GM19467 (cell line): ENCODE data around the gene ABCB6.
A peak's percentile ranks its signal among the peaks of the same experiment; 100 is the strongest.

Experiments used
- ATAC-seq: cut with Tn5 transposase; IDR thresholded peaks from one replicate; pipeline ENCODE4 v1.9.1; 2021; ENCODE audit warnings: mild to moderate bottlenecking, moderate library complexity; ENCODE audit not compliant: unreplicated experiment

Gene ABCB6

GRCh38 chr2:219171231-219171651, 47.5 kb downstream of the ABCB6 start:
- no peak for ATAC-seq

- ATAC-seq = no peak
Measured at GRCh38 chr2:219169930-219170654, 48.7 kb downstream of the ABCB6 start, which contains the start of gene SLC23A3. Gene SLC23A3 (minus strand): TSS chr2:219170029. CDS start chr2:219169984, 45 bp downstream.

GRCh38 chr2:219168932-219169331, 49.8 kb downstream of the ABCB6 start:
- no peak for ATAC-seq

DNA sequence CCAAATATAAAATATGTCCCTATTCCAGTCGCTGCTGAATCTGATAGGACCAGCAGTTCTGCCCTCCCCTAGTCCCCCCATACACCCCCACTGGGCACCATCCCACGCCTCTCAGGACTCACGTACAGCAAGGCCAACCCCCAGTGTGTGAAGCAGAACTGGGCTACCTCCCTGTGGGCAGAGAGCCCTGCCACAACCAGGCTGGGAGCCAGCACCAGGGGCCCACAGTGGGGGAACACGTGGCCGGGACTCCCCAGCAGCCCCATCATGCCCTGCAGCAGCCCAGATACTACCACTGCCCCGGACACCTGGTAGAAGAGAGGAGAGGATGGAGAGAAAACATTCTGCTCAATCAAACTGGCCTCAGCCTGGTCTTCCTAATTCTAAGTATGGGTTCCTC, 50.2 kb downstream of the ABCB6 start:
- ATAC-seq = no peak

DNA sequence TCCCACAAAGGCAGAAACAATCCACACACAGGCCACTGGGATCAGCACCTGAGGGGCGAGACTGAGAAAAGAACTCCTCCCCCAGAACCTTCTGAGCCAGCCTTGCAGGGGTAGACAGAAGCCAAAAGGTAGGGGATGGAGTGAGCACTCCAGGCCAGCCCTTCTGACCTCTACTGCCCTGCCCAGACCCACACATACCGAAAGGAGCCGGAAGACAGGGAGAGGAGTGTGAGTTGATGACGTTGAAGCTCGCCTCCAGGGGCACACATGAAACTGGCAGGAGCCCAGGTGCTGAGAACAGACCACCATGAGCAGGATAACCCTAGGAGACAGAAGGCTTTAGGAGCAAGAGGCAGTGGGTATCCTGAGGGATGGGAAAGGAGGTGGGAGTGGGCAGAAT, 50.8 kb downstream of the ABCB6 start:
- ATAC-seq = no peak

DNA sequence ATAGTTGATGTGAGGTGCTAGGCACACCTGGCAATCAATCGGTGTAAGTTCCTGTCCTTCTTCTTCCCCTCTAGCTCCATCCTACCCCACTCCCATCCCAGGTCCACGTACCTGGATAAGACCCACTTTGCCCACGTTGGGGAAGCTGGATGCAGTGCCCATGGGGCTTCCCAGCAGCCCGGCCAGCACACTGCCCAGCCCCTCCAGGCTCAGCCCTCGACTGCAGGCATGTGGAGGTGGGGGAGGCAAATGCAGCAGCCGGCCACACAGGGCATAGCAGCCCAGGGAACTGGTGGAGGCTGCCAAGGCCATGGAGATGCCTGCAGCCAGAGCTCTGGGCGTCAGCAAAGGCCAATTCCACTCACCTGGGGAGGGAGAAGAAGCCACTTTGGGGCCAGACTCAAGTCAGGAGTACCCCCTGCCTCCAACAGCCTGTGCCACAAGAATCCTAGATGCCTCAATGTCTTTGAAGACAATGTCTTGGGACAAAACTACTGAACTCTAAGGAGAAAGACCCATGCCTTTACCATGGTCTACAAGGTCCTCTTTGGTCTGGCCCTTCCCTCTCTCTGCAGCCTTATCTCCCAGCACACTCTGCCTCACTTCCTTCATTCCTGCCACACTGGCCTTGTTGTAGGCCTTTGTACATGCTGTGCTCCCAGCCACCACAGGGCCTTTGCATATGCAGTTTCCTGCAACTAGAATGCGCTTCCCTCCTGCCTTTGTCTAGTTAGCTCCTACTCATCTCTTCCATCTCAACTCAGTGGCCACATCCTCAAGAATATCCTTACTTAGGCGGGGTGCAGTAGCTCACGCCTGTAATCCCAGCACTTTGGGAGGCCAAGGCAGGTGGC, 53.5 kb downstream of the ABCB6 start:
- no peak for ATAC-seq

DNA sequence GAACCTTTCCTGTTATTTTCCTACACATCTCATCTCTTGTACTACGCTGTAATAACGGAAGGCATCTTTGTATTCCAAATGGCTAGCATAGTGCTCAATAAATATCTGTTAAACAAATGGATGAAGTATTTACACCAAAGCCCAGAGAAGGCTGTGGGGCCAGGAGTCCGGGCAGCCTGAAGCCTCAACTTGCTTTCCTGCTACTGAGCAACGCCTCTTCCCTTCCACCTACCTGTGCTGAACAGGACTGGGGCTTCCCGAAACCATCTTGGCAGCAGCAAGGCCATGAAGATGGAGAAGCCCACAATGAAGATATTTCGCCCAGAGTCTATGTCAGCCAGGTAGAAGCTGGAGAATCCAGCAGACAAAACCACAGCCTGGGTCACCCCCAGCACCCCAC, 55.6 kb downstream of the ABCB6 start:
- no peak for ATAC-seq

- ATAC-seq = no peak
Measured at GRCh38 chr2:219161097-219161496, 57.7 kb downstream of the ABCB6 start.

GRCh38 chr2:219160186-219161017, 58.4 kb downstream of the ABCB6 start, which contains the start of gene NHEJ1:
Gene NHEJ1 (minus strand): TSS chr2:219160815. CDS start chr2:219158362, 2,453 bp downstream.
- ATAC-seq = peak; percentile 79
